OCI-LY3 (cell line): ENCODE results near the gene C1orf21.

Experiments
- H2AFZ ChIP-seq: fragments of 200-600, 300-600 bp; shearing (Covaris generic); 2 replicates; pipeline ENCODE4 v1.6.0; 2014; ENCODE audit warnings: antibody characterized with exemption, low read depth, low read length
- H3K27ac ChIP-seq: fragments of 200-600, 300-600 bp; sonication (generic); 2 replicates; pipeline ENCODE4 v1.5.1; 2014; ENCODE audit warnings: mild to moderate bottlenecking, low read length, moderate library complexity, mixed read lengths
- H3K27me3 ChIP-seq: fragments of 200-600, 300-600 bp; sonication (generic); 2 replicates; pipeline ENCODE4 v1.6.1; 2014; ENCODE audit warnings: low read depth, low read length, mixed read lengths
- H3K36me3 ChIP-seq: fragments of 200-600, 300-600 bp; sonication (generic); replicated peaks from 2 replicates; pipeline ENCODE3; 2014; ENCODE audit warnings: low read depth, low read length, mixed read lengths
- H3K4me1 ChIP-seq: fragments of 300-600, 200-600 bp; sonication (generic); 2 replicates; pipeline ENCODE4 v1.6.1; 2014; ENCODE audit warnings: low read length, mixed read lengths
- H3K4me2 ChIP-seq: fragments of 200-600, 300-600 bp; sonication (generic); 2 replicates; pipeline ENCODE4 v1.6.1; 2014; ENCODE audit warnings: low read length, mixed read lengths
- H3K4me3 ChIP-seq: fragments of 300-600, 200-600 bp; sonication (generic); 2 replicates; pipeline ENCODE4 v1.5.1; 2014; ENCODE audit warnings: antibody characterized with exemption, mild to moderate bottlenecking, low read length, moderate library complexity
- H3K79me2 ChIP-seq: fragments of 300-600, 200-600 bp; shearing (Covaris generic); 2 replicates; pipeline ENCODE4 v1.6.1; 2014; ENCODE audit warnings: mild to moderate bottlenecking, low read length, mixed read lengths
- H3K9ac ChIP-seq: fragments of 300-600, 200-600 bp; shearing (Covaris generic); 2 replicates; pipeline ENCODE4 v1.6.0; 2014; ENCODE audit warnings: mild to moderate bottlenecking, low read length, moderate library complexity
- H3K9me3 ChIP-seq: fragments of 200-600, 300-600 bp; shearing (Covaris generic); 2 replicates; pipeline ENCODE4 v1.6.1; 2014; ENCODE audit warnings: low read length, mixed read lengths; ENCODE audit not compliant: insufficient read depth
- H4K20me1 ChIP-seq: fragments of 200-600, 300-600 bp; sonication (generic); 2 replicates; pipeline ENCODE4 v1.6.1; 2016; ENCODE audit warnings: low read length, mixed read lengths; ENCODE audit not compliant: insufficient read depth
- CTCF ChIP-seq: fragments of 200-600, 300-600 bp; sonication (generic); IDR thresholded peaks from 2 replicates; pipeline ENCODE4 v1.5.1; 2014; ENCODE audit warnings: antibody characterized with exemption, low read length, low read depth
- EZH2phosphoT487 ChIP-seq: fragments of 200-600 bp; shearing (Covaris generic); IDR thresholded peaks from 2 replicates; pipeline ENCODE4 v1.6.1; 2018; ENCODE audit warnings: antibody characterized with exemption, mixed run types, low read depth

The C1orf21 gene

GRCh38 chr1:184620469-184620868, 233.6 kb downstream of the C1orf21 start:
- no peak overlapping the region for H3K4me2 ChIP-seq
- no peaks in the 10 kb centered on the region for H4K20me1 ChIP-seq

GRCh38 chr1:184621260-184621659, 234.4 kb downstream of the C1orf21 start:
- TF ChIP-seq EZH2phosphoT487 (no peak), CTCF (no peak)
- no peak overlapping the region for H3K27ac ChIP-seq
- no peak overlapping the region for H3K4me2 ChIP-seq

More at GRCh38 chr1:184620469-184620868, 233.6 kb downstream of the C1orf21 start:
- H3K9ac ChIP-seq = no peak overlapping the region
- no peak overlapping the region for H3K4me3 ChIP-seq
- no peaks in the 10 kb centered on the region for H3K27me3 ChIP-seq
- H3K9me3 ChIP-seq = no peaks in the 10 kb centered on the region
- H2AFZ ChIP-seq = no peak overlapping the region
- H3K4me1 ChIP-seq = peaks cover 26% of the 10 kb centered on the region
- H3K27ac ChIP-seq = no peak overlapping the region
- H3K36me3 ChIP-seq = peaks cover 3% of the 10 kb centered on the region
- TF ChIP-seq EZH2phosphoT487 (no peak), CTCF (no peak)
- no peaks in the 10 kb centered on the region for H3K79me2 ChIP-seq

GRCh38 chr1:184622136-184622823, 235.5 kb downstream of the C1orf21 start:
- Histone ChIP-seq H2AFZ (no peak overlapping the region), H3K9ac (no peak overlapping the region), H3K27ac (no peak overlapping the region)

More at GRCh38 chr1:184621260-184621659, 234.4 kb downstream of the C1orf21 start:
- no peaks in the 10 kb centered on the region for H3K9me3 ChIP-seq
- H3K36me3 ChIP-seq = peaks cover 3% of the 10 kb centered on the region
- H3K9ac ChIP-seq = no peak overlapping the region
- peaks cover 20% of the 10 kb centered on the region for H3K4me1 ChIP-seq
- no peak overlapping the region for H2AFZ ChIP-seq
- no peaks in the 10 kb centered on the region for H3K27me3 ChIP-seq
- H3K4me3 ChIP-seq = no peak overlapping the region
- H4K20me1 ChIP-seq = no peaks in the 10 kb centered on the region
- no peaks in the 10 kb centered on the region for H3K79me2 ChIP-seq

GRCh38 chr1:184623404-184623803, 236.6 kb downstream of the C1orf21 start:
- Histone ChIP-seq H3K27ac (no peak overlapping the region), H3K36me3 (peaks cover 3% of the 10 kb centered on the region)

More at GRCh38 chr1:184622136-184622823, 235.5 kb downstream of the C1orf21 start:
- H3K9me3 ChIP-seq = no peaks in the 10 kb centered on the region
- H3K36me3 ChIP-seq = peaks cover 3% of the 10 kb centered on the region
- H3K79me2 ChIP-seq = no peaks in the 10 kb centered on the region
- H3K4me3 ChIP-seq = no peak overlapping the region
- H4K20me1 ChIP-seq = no peaks in the 10 kb centered on the region
- H3K4me1 ChIP-seq = peaks cover 20% of the 10 kb centered on the region
- no peak for TF ChIP-seq EZH2phosphoT487
- TF ChIP-seq CTCF = no peak
- no peak overlapping the region for H3K4me2 ChIP-seq
- no peaks in the 10 kb centered on the region for H3K27me3 ChIP-seq

More at GRCh38 chr1:184623404-184623803, 236.6 kb downstream of the C1orf21 start:
- no peaks in the 10 kb centered on the region for H3K9me3 ChIP-seq
- H3K4me1 ChIP-seq = peaks cover 20% of the 10 kb centered on the region
- no peak overlapping the region for H3K4me2 ChIP-seq
- no peaks in the 10 kb centered on the region for H4K20me1 ChIP-seq
- H3K4me3 ChIP-seq = no peak overlapping the region
- no peaks in the 10 kb centered on the region for H3K27me3 ChIP-seq
- TF ChIP-seq EZH2phosphoT487 = no peak
- H3K9ac ChIP-seq = no peak overlapping the region
- no peak overlapping the region for H2AFZ ChIP-seq
- no peaks in the 10 kb centered on the region for H3K79me2 ChIP-seq
